GM10847 (cell line): ENCODE data around the gene AGAP1.

Source experiments
- POLR2A ChIP-seq: IDR thresholded peaks from 2 replicates; pipeline ENCODE4 v1.6.1; 2011; ENCODE audit not compliant: insufficient read length; ENCODE audit errors: extremely low read depth

AGAP1 gene

DNA sequence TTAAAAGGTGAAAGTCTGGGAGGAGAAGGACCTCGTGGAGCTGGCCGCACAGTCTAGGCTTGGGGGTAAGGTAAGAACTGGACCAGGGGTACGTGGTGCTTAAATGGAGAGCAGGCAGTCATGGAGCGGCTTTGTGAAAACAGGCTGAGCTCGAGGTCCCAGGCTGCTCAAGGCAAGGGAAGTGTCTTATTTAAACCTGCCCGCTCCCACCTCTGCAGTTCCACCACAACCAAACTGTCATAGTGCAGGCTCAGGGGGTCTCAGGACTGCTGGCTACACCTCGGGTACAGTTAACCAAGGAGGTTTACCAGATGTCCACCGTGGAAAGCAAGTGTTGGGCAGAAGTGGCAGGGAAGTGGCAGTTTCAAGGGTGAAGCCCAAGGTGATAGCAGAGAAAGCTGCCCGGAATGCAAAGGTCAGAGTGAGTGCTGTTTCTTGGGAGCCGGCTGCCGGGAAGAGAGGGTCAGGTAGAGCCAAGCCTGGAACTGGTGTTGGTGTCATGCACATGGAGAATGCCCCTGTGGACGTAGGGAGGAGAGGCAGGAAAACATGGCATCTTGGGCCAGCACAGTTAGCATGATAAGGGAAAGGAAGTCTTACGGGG lies 471.0 kb downstream of the AGAP1 start:
- no peak for TF ChIP-seq POLR2A

DNA sequence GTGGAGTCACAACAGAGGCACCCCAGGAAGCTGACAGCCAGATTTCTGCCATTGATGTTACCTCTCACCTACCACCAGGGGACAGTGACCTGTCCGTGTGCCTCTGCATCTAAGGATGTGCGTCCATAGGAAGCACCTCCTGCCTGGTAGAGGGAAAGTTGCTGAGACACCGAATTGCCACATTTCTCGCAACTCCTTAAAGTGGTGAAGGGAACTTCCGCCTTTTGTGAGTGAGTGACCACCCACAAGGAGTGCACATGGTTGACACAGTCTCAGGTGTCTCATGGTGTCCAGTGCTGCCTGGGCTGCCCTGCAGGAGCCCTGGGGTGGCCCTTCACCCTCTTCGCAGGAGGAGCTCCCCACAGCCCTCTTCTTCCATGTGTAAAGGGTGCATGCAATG lies 472.6 kb downstream of the AGAP1 start:
- no peak for TF ChIP-seq POLR2A

DNA sequence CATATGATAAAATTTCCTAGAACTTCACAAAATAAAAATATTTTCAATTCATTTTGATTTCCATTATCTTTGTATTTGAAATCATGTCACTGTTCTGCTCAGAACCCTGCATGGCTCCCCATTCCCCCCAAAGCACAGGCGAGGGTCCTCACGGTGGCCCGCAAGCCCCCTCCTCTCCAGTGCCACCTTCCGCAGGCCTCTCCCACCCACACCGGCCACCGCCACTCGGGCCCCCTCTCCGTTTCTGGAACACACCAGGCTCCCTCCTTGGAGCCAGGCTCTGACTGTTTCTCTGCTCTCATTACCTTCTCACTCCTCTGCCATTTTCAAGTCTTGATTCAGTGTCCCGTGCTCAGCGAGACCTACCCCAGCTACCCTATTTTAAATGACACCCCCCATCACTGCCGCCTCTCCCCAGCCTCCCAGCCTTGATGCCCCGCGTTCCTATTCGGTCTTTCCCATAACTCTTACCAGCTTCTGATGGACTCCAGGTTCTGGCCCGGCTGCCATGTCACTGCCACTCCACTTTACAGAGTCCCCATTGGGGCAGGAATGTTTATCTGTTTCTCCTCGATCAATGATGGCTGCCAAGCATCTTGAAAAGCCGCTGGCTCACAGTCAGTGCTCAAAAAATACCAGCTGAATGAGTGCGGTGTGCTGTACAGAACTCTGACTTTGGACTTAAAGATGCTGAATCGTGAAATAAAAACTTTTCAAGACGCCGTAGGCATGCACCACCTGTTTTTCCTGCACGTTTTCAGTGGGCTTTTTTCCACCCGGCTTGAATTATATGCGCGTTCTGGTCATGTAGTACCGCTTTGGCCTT lies 473.3 kb downstream of the AGAP1 start:
- TF ChIP-seq POLR2A, result no peak

DNA sequence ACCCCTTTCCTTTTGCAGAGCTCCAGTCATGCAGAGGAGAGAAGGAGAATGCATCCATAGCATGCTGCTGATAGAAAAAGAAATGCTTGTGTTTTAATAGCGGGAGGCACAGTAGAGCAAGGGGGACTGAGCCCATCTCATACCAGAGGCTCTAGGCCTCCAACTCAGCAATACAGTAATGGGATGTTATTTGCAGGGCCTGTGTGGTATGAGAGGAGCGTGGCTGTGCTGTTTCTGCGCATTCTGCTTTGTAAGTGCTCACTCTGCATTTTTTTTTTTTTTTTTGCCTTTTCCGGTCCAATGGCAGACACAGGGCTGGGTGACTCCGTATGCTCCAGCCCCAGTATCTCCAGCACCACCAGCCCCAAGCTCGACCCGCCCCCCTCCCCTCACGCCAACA lies 474.3 kb downstream of the AGAP1 start:
- no peak for TF ChIP-seq POLR2A

DNA sequence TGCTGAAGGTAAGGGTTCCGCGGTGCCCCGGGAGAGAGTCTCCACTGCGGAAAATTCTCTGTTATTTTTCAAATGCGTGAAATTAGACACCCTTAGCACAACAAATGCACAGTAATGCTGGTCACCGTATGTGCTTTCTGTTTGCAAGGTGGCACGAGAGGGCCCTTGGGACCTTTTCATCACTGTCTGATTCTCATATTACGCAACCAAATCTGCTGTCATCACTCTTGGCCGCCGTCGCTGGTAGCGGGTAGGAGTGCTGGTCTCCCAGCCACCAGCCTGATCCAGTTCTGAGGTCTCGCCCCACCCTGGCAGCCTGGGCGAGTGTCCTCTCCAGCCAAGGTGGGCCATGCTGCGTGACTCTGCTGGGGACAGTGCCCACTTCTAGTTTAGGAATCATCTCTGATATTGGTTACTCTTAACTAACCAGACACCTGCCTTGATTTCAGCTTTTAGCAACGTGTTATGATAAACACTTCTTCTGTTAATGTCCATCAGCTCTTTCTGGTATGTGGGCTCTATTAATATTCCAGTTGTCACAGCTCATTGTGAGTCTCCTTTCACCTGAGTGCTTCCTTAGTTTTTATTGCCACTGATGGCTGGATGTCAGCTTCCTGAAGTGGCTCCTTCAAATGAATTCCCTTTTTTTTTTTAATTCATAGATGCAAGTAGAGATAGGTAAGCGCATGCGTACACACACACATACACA lies 474.9 kb downstream of the AGAP1 start:
- TF ChIP-seq POLR2A, result no peak

DNA sequence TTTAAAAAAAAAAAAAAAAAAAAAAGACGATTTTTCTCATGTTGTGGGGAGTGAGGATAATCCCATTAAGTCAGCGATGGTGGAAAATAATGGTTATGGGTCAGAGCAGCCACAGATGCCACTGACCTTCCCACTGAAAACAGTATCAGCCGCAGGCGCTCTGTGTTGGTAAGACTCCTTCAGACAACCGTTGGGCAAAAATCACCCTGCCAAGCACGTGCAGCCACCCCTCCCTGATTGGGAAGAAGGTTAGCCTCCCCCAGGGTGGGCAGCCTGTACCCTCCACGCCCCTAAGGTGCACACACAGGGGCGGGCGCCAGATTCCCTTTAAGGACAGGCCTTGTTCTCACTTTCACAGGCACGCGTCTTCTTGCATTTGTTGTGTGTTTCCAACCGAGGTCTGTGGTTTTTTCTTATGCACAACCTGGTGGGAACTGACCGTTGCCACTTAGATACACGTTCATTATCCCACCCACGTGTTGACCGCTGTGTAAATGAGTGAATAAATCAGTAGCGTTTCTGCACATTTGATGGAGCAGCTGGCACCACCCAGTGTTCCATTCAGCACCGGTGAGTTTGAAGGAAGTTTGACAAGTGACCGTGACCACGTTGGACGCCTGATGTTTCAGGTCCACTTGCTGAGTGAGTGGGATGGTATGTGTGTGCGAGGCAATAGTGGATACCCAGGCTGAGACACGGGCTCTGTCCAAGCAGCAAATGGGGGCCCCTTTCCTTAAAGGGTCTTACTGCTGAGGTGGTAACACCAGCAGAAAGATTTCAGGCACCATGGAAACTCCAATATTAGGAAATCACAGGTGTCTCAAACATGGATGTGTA lies 476.6 kb downstream of the AGAP1 start:
- no peak for TF ChIP-seq POLR2A

DNA sequence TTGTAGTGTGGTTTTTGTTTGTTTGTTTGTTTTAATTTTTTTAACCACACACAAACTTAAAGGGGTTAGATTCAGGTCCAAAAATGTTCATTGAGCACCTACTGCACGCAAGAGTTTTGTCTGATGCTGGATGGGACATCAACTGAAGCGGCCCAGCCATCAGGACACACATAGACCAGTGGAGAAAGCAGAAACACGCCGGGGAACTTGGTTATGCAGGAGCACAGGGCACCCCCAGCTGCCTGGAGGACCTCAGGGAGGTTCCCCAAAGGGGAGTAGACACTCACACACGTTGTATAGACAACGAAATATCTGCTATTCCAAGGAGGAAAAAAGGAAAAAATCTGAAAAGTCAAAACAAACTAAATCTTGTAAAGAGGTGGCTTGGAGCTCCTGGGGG lies 482.7 kb downstream of the AGAP1 start:
- no peak for TF ChIP-seq POLR2A

DNA sequence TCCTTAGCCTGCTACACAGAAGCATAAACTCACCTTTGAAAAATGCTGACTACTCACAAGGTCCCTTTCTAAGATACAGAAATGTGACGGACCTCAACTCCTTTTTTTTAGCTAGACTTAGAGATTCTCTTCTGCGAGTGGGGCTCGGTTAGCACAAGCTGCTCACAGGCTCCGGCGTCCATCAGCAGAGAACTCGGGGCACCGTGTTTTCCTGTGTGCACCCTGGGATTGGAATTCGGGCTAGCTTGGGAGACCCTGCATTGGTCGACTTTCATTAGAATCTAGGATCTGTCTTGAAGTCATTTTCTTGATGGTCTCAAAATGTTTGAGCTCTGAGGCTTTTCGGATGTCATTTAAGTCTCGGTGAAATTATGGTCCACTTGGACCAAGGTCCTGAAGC lies 483.1 kb downstream of the AGAP1 start:
- TF ChIP-seq POLR2A, result no peak

DNA sequence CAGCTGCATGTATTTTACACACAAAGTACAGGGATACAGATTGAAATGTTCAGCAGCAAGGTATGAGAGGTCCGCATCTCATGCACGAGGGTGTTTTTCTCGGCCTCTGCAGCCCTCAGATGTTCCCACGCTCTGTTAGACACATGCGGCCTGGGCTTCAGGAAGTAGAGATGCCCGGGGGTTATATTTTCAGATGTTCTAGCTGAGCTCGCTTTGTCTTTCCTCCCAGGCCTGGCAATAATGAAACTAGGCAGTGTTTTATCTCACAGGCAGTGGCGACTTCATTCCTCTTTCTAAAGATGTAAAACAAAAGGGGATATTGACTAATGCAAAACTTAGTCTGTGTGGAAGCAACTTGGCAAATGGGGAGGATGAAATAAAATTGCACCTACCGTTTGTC lies 483.6 kb downstream of the AGAP1 start:
- no peak for TF ChIP-seq POLR2A

DNA sequence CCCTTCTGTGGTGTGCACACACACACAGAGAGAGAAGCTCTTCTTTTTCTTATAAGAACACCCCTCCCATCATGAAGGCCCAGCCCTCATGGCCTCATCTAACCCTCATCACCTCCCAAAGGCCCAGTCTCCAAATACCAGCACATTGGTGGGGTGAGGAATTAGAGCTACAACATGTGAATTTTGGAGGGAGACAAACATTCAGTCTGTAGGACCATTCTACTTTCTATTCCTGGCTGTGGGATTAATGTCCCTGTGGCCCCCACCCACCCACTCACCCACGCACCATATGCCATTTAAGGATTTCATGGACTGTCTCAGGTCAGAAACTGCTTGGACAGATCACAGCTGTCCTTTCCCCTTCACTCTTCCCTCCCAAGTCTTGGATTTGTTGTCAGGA lies 484.2 kb downstream of the AGAP1 start:
- no peak for TF ChIP-seq POLR2A

DNA sequence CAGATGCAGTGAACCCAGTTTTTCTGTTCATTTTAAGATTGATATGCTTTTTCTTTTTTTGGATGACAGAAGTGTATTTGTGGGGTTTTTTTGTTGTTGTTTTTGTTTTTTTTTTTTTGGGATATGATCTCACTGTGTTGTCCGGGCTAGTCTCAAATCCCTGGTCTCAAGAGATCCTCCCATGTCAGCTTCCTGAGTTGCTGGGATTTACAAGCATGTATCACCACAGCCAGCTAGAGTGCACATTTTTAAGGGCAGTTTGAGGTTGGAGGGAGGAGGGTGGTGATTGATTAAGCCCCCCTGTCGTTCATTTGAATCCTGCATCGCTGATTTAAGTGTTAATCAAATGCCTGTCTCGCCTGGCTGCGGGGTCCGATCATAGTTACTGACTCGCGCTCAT lies 485.2 kb downstream of the AGAP1 start:
- no peak for TF ChIP-seq POLR2A

DNA sequence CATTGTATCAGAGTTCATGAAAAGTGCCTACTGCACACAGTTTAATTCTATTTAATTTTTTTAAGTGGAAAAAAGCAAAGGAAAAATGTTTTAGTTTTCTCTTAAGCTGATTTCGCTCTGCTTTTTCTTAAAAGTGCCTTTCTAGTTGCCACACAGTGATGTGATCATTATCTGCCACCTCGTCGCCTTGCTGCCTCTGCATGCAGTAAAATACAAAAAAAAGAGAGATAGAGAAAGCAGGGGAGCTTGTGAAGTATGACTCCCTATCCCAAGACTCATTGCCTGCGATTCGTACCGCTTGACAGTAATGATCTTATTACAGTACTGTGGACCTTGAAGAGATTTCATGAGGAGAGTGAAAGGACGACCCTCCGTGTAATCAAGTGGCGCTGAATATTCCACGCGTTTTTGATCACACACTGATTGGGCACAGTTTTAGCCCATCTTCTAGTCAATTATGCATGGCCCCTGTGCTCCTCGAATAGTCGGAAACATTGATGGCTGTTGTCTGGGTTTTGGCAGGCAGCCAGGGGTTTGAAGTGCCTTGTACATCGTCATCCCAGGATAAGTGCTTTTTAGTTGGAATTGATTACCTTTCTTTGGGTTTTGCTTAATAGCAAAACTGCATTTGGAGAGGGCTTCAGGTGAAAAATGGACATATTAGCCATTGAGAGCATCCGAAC lies 486.1 kb downstream of the AGAP1 start:
- TF ChIP-seq POLR2A, result no peak

DNA sequence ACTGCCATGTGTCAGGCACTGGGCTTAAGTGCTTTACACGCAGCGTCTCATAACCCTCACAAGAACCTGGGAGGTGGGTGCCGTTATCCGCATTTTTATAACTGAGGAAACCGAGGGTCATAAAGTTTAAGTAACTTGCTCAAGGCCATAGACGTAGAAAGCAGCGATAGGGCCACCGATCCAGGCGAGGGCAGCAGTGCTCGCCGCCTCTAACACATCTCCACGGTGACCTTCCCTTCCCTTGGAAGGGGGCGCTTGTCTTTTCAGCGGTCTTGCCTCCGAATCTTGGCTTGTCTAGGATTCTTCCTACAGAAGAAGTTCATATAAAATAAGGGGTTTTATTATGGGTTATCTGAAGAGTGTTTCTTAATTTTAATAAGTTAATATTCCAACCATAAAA lies 487.8 kb downstream of the AGAP1 start:
- TF ChIP-seq POLR2A, result no peak

DNA sequence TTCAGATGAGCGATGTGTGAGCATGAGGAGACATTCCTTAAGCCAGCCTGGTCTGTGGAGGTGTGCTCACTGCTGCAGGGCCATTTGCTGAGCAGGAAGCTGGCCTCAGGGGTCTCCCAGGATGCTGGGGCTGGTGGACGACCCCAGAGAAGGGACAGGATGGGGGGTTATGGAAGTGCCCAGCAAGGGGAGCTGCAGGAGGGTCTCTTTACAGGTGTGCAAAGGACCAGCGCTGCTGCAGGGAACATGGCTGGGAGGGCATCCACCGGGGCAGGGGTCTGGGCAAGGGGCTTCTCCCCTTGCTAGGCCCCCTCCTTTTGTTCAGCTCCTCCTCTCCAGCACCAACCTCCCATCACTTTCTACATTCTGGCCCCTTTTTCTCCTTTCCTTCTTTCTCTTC lies 489.2 kb downstream of the AGAP1 start:
- no peak for TF ChIP-seq POLR2A

DNA sequence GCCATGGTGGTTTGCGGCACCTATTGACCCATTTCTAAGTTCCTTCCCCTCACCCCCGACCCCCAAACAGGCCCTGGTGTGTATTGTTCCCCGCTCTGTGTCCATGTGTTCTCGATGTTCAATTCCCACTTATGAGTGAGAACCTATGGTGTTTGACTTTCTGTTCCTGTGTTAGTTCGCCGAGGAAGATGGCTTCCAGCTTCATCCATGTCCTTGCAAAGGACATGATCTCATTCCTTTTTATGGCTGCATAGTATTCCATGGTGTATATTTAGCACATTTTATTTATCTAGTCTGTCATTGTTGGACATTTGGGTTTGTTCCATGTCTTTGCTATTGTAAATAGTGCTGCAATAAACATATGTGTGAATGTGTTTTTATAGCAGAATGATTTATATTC lies 490.7 kb downstream of the AGAP1 start:
- no peak for TF ChIP-seq POLR2A
